DOHH2 (cell line): Measurements from ENCODE around the gene RNF130.

ENCODE experiments used
- EZH2phosphoT487 ChIP-seq: fragments of 200-600 bp; sonication (generic); IDR thresholded peaks from 2 replicates; pipeline ENCODE4 v1.6.1; 2017; ENCODE audit warnings: borderline replicate concordance, mild to moderate bottlenecking, antibody characterized with exemption, low read length, moderate library complexity, mixed read lengths
- TF ChIP-seq, protein P1 (sequence below): fragments of 200-600 bp; sonication (generic); IDR thresholded peaks from one replicate; pipeline ENCODE4 v1.5.1; 2014; ENCODE audit warnings: antibody characterized with exemption, mild to moderate bottlenecking, low read depth, low read length; ENCODE audit not compliant: poor library complexity, severe bottlenecking

DNA sequence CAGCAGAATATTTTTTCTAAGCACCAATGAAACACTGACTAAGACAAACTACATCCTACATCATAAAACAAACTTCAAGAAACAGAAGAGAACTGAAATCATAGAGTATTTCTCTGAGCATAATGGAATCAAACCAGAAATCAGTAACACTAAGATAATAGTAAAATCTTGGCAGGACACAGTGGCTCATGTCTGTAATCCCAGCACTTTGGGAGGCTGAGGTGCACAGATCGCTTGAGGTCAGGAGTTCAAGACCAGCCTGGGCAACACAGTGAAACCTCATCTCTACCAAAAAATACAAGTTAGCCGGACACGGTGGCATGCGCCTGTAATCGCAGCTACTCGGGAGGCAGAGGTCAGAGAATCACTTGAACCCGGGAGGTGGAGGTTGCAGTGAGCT lies 63.1 kb downstream of the RNF130 start:
- TF ChIP-seq, protein P1, sequence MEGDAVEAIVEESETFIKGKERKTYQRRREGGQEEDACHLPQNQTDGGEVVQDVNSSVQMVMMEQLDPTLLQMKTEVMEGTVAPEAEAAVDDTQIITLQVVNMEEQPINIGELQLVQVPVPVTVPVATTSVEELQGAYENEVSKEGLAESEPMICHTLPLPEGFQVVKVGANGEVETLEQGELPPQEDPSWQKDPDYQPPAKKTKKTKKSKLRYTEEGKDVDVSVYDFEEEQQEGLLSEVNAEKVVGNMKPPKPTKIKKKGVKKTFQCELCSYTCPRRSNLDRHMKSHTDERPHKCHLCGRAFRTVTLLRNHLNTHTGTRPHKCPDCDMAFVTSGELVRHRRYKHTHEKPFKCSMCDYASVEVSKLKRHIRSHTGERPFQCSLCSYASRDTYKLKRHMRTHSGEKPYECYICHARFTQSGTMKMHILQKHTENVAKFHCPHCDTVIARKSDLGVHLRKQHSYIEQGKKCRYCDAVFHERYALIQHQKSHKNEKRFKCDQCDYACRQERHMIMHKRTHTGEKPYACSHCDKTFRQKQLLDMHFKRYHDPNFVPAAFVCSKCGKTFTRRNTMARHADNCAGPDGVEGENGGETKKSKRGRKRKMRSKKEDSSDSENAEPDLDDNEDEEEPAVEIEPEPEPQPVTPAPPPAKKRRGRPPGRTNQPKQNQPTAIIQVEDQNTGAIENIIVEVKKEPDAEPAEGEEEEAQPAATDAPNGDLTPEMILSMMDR: no peak
- TF ChIP-seq EZH2phosphoT487: no peak
